D341Med (cell line): ENCODE data around the gene VSIG2.

Experiments
- DNase-seq: peaks from one replicate; pipeline ENCODE4 v3.0.0; 2012; ENCODE audit warnings: low spot score

Gene VSIG2

DNA sequence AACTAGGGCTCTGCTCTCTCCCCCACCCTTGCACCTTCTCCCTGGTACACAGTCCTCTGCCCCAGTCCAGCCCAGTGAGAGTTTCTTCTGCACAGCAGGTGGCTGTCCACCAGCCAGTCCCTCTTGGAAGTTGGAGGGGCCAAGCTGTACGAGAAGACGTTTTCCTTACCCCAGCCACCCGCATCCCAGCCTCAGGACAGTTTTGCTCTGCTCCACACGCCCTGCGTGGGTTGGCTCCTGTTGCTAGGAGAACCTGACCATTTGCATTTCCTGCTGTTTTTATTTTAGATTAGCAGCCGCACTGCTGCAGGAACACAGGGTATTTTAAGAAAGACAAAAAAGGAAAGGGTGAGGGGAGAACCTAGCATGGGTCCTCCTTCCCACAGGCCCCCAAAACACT lies 29.9 kb downstream of the VSIG2 start:
- no peak for DNase-seq

DNA sequence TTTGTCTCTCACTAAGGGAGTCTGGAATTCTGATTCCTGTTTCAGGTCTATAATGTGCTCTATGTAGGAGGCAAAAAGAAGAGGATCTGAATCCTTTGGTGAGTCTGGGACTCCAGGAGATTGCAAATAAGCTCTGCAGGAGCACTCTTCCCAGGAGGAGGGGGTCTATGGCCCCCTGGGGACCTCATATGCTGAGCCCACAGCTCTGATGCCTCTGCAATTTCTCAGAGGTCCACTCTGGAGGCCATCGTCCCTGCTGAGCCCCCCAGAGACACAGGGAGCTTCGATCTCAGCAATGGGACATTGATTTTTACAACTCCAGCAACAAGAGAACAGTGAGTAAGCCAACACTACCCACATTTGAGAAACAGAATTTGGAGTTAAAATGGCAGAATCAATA lies 32.5 kb downstream of the VSIG2 start:
- DNase-seq, result no peak

DNA sequence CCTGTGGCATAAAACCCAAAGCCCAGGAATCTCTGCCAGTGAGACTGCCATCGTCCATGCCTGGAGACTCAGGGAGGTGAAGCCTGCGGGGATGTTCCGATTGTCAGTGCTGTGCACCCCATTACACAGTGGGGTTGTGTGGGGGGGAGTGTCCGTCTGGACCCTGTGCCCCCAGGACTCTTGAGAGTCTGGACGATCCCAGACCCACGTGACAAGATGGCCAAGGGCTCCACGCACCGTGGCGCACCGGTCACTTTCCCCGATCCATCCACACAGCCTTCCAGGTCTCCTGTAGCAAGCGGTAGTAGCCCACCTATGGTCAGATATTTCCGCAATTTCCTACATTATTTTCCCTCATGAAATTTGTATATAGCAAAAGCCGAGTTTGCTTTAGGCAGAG lies 33.3 kb downstream of the VSIG2 start:
- no peak for DNase-seq

DNA sequence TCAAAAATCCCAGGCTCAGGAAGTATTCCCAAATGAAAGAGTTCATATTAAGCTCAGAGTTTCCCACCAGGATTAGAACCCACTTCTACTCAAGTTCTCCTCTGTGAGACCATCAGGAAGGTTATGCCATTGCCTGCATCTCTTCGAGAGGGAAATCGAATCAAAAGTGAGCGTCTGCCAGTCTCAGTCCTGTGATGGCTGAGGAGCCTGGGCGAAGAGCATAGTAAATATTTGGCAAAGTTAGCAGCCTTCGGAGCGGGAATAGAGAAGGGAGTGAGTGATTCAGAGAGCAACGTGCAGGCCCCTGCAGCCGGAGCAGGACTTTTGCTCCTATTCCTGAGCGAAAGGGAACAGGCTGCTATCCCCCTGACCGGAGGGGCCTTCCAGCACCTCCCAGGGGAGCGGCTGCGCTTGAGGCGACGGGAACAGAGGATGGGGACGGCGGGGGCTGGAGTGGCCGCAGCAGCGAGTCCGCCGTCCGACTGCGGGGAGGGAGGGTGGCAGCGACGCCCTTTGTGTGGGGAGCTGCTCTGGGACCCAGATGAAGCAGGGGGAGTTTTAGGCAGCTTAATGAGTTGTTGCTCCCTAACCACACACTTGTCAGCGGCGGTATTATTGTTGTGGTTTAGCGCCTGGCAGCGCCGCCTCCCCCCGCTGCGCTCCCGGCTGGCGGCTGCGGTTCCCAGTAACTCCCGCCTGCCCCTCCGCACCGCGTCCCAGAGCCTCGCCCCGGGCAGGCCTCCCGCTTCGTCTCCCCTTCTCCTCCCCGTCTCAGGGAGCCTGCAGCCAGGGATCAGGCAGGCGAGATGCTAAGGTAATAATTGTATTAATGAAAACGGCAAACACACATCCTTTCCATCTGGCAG lies 34.0 kb downstream of the VSIG2 start:
- peak; percentile 45 for DNase-seq

DNA sequence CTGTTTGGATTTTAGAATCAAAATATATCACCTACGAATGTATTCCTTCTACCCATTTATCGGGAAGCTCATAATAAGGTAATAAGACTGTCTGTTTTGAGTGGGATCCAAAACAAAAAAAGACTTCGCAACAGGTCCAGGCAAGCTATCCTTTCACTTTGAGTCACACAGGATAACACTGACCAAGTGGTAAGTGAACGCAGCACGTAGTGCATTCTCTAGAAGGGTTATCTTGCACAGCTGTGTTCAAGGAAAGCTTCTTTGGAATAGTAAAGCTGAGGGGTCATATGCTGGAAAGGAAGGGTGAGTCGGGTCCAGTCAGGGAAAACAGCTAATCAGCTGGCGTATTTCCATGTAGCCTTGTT lies 34.7 kb downstream of the VSIG2 start:
- no peak for DNase-seq

DNA sequence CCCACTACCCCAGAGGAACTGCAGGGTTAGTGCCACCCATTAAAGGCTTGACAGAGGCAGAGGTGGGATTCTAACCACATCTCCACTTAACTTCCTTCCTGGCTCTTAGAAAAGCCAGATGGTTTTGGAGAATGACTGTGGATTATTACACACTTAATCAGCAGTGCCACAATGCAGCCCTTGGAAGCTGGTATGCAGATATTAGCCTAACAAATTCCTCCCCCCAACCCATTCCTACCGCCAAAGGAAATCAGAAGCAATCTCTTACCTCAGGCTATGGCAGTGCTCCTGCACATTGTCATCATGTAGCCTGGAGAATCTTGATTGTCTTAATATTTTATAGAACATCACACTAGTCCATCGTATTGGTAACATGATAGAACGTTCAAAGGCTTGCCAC lies 35.5 kb downstream of the VSIG2 start:
- no peak for DNase-seq

DNA sequence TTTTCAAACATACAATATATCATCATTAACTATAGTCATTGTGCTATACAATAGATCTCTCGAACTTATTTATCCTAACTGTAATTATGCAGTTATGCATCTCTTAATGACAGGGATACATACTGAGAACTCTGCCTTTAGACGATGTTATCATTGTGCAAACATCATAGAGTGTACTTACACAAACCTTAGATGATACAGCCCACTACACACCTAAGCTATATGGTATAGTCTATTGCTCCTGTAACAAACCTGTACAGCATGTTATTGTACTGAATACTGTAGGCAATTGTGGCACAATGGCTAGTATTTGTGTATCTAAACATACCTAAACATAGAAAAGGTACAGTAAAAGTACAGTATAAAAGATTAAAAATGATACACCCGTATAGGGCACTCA lies 39.7 kb downstream of the VSIG2 start:
- DNase-seq, result no peak

DNA sequence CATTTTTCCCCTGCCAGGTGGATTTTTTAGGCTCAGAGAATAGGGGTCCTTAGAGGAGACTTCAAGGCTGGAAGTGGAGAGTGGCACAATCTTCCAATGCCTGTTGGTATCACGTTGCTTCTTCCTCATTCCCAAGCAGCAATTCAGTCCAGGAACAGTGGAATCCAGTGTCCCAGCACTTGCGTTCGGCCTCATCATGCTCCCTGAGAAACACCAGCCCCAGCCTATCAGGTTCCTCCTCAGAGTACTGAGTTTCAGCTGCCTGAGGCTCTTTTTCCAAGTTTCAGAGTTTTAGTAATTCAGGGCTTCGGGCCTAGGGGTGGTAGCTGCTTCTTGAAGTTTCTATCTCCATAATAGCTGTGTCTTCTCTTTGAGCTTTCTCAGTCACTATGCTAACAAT lies 44.2 kb downstream of the VSIG2 start:
- no peak for DNase-seq

DNA sequence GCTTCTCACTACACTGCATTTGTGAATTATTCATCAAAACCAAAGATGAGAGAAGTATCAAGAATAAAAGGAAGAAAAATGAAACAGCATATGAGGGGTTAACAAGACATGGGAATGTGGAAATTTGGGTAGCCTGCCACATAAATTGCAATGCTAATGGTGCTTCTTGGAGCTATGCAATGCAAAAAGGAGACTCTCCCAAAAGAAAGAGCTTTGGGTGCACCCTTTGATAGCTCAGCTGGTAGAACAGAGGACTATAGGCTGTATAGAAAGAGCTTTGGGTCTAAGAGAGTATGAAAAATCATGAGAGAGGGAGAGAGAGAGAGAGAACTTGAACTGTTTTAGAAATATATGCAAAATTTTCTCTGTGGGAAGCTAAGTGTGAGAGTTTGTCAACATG lies 52.0 kb downstream of the VSIG2 start:
- DNase-seq, result no peak

DNA sequence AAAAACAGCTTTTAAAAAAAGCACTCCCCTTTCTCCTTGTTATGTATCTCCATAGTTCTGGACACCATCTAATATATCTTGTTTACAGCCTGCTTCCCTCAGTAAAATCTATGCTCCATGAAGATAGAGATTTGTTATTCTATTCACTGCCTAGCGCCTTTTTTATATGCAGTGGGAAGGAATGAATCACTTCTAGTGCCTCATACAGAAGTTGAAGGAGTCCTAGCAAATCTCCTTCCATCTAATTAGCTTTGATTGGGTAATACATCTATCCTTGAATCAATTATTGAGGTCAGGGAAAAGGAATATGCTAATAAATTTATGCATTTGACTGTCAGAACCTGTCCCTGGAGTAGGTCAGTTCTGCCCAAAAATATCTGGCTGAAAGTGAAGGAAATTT lies 52.5 kb downstream of the VSIG2 start:
- no peak for DNase-seq
